HEK293 (cell line): ENCODE data around the gene RAP1GAP.

Experiments
- CTCF ChIA-PET: fragments of 350-600 bp; formaldehyde crosslinking; extraction: SDS; loops from one replicate; lab custom pipeline; 2021; ENCODE audit warnings: antibody characterized with exemption; lab: Yijun Ruan, JAX
- POLR2A ChIA-PET: fragments of 300-600 bp; formaldehyde crosslinking; extraction: SDS; loops from one replicate; lab custom pipeline; 2020; ENCODE audit warnings: antibody characterized with exemption, inconsistent platforms; lab: Yijun Ruan, JAX
- H3K27ac ChIP-seq: fragments of 200-500 bp; sonication (Bioruptor generic); 2 replicates; pipeline ENCODE4 v1.5.1; 2014; ENCODE audit warnings: low read depth, low read length, control low read depth, inconsistent platforms; ENCODE audit errors: extremely low read depth
- H3K36me3 ChIP-seq, 2 experiments: fragments of 200-500 bp in 1 of 2; sonication (Bioruptor generic) in 1 of 2; 1 replicate in 1 of 2; 2 replicates in 1 of 2; pipeline ENCODE4 v1.5.1; 2014 to 2017; ENCODE audit warnings: inconsistent platforms in 2 of 2, low read length in 2 of 2; ENCODE audit not compliant: control insufficient read depth in 2 of 2, insufficient read depth in 1 of 2
- H3K4me1 ChIP-seq: fragments of 200-500 bp; sonication (Bioruptor generic); 2 replicates; pipeline ENCODE4 v1.5.1; 2014; ENCODE audit warnings: mild to moderate bottlenecking, low read length, inconsistent platforms; ENCODE audit not compliant: control insufficient read depth, insufficient read depth
- H3K4me3 ChIP-seq: 2 replicates; pipeline ENCODE4 v1.5.1; 2011; ENCODE audit warnings: low read depth, mild to moderate bottlenecking, control low read depth, low read length, moderate library complexity
- H3K9me3 ChIP-seq: fragments of 200-500 bp; sonication (Bioruptor generic); 2 replicates; pipeline ENCODE4 v1.5.1; 2014; ENCODE audit warnings: low read depth, low read length, inconsistent platforms; ENCODE audit not compliant: control insufficient read depth, insufficient read depth
- IKZF3 ChIP-seq: fragments of 450-650 bp; IDR thresholded peaks from 2 replicates; pipeline ENCODE4 v1.5.0; 2018; ENCODE audit warnings: missing biosample characterization, mild to moderate bottlenecking, missing genetic modification characterization, moderate library complexity
- KLF1 ChIP-seq: fragments of 450-650 bp; formaldehyde crosslinking; IDR thresholded peaks from 2 replicates; pipeline ENCODE4 v1.5.1; 2016; ENCODE audit warnings: missing biosample characterization, missing genetic modification characterization
- KLF7 ChIP-seq: fragments of 450-650 bp; formaldehyde crosslinking; IDR thresholded peaks from 2 replicates; pipeline ENCODE4 v1.5.1; 2016; ENCODE audit warnings: missing biosample characterization, missing genetic modification characterization, borderline replicate concordance
- ZFP3 ChIP-seq: fragments of 450-650 bp; formaldehyde crosslinking; IDR thresholded peaks from 2 replicates; pipeline ENCODE4 v1.5.1; 2016; ENCODE audit warnings: low read depth, missing biosample characterization, missing genetic modification characterization
- ZNF132 ChIP-seq: fragments of 450-650 bp; formaldehyde crosslinking; IDR thresholded peaks from 2 replicates; pipeline ENCODE4 v1.5.1; 2017; ENCODE audit warnings: missing biosample characterization, missing genetic modification characterization, borderline replicate concordance
- ZNF175 ChIP-seq: fragments of 450-650 bp; formaldehyde crosslinking; IDR thresholded peaks from 2 replicates; pipeline ENCODE4 v1.5.1; 2016; ENCODE audit warnings: missing biosample characterization, missing genetic modification characterization
- ZNF214 ChIP-seq: fragments of 450-650 bp; formaldehyde crosslinking; IDR thresholded peaks from 2 replicates; pipeline ENCODE4 v1.5.1; 2017; ENCODE audit warnings: missing biosample characterization, mild to moderate bottlenecking, missing genetic modification characterization, borderline replicate concordance
- ZNF239 ChIP-seq: fragments of 450-650 bp; formaldehyde crosslinking; IDR thresholded peaks from 2 replicates; pipeline ENCODE4 v1.5.1; 2016; ENCODE audit warnings: missing biosample characterization, missing genetic modification characterization
- ZNF24 ChIP-seq: fragments of 450-650 bp; formaldehyde crosslinking; IDR thresholded peaks from 2 replicates; pipeline ENCODE4 v1.5.1; 2016; ENCODE audit warnings: missing biosample characterization, missing genetic modification characterization
- ZNF350 ChIP-seq: fragments of 450-650 bp; formaldehyde crosslinking; IDR thresholded peaks from 2 replicates; pipeline ENCODE4 v1.5.0; 2017; ENCODE audit warnings: missing biosample characterization, mild to moderate bottlenecking, missing genetic modification characterization
- ZNF354C ChIP-seq: fragments of 450-650 bp; formaldehyde crosslinking; IDR thresholded peaks from 2 replicates; pipeline ENCODE4 v1.5.1; 2016; ENCODE audit warnings: missing biosample characterization, missing genetic modification characterization, low read depth, borderline replicate concordance
- ZNF433 ChIP-seq: fragments of 450-650 bp; formaldehyde crosslinking; IDR thresholded peaks from 2 replicates; pipeline ENCODE4 v1.5.1; 2016; ENCODE audit warnings: missing biosample characterization, missing genetic modification characterization, low read depth
- ZNF521 ChIP-seq: fragments of 450-650 bp; formaldehyde crosslinking; IDR thresholded peaks from 2 replicates; pipeline ENCODE4 v1.5.1; 2017; ENCODE audit warnings: missing biosample characterization, mild to moderate bottlenecking, missing genetic modification characterization
- ZXDB ChIP-seq: fragments of 450-650 bp; formaldehyde crosslinking; IDR thresholded peaks from 2 replicates; pipeline ENCODE4 v1.5.1; 2016; ENCODE audit warnings: missing biosample characterization, missing genetic modification characterization
- TF ChIP-seq, protein P1 (sequence below): fragments of 450-650 bp; formaldehyde crosslinking; IDR thresholded peaks from 2 replicates; pipeline ENCODE4; 2016; ENCODE audit warnings: missing biosample characterization, missing genetic modification characterization
- TF ChIP-seq, protein P2 (sequence below): fragments of 450-650 bp; formaldehyde crosslinking; IDR thresholded peaks from 2 replicates; pipeline ENCODE4 v1.5.1; 2016; ENCODE audit warnings: missing biosample characterization, missing genetic modification characterization
- TF ChIP-seq, protein P3 (sequence below): fragments of 450-650 bp; formaldehyde crosslinking; IDR thresholded peaks from 2 replicates; pipeline ENCODE4 v1.5.1; 2016; ENCODE audit warnings: missing biosample characterization, missing genetic modification characterization

RAP1GAP gene

DNA sequence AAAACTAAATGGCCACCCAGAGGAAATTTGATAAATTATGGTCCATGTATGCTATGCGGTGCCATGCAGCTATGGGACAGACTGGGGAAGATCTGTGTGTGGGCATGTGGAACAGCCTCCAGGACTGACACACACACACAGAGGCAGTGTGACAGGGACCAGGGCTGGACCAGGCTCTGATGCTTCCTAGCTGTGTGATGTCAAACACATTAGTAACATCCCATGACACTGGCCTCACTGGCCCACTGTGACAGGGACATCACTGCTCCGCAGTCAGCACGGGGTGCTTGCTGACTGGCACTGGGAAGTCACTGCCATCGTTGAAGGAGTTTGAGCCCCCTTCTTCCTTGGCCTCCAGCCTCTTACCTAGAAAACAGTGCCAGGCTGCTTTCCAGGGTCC lies 13.9 kb downstream of the RAP1GAP start:
- no peak overlapping the region for H3K27ac ChIP-seq
- H3K4me3 ChIP-seq, result no peak overlapping the region
- H3K9me3 ChIP-seq, result no peaks in the 10 kb centered on the region
- TF ChIP-seq KLF7 (tag by site-specific recombination) (no peak), ZNF214 (tag by site-specific recombination) (no peak), KLF1 (no peak)
- TF ChIP-seq, protein P1, sequence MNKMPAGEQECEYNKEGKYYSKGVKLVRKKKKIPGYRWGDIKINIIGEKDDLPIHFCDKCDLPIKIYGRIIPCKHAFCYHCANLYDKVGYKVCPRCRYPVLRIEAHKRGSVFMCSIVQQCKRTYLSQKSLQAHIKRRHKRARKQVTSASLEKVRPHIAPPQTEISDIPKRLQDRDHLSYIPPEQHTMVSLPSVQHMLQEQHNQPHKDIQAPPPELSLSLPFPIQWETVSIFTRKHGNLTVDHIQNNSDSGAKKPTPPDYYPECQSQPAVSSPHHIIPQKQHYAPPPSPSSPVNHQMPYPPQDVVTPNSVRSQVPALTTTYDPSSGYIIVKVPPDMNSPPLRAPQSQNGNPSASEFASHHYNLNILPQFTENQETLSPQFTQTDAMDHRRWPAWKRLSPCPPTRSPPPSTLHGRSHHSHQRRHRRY (tag by site-specific recombination), result no peak
- POLR2A ChIA-PET, result no interaction called here
- no peaks in the 10 kb centered on the region for H3K36me3 ChIP-seq
- CTCF ChIA-PET, result interaction anchor here (0.5 to 1.0 kb wide), 6 partner anchors 68 to 420 kb away, joined by 3 read pairs; no protein-coding TSS in a partner anchor
- H3K4me1 ChIP-seq, result no peaks in the 10 kb centered on the region

DNA sequence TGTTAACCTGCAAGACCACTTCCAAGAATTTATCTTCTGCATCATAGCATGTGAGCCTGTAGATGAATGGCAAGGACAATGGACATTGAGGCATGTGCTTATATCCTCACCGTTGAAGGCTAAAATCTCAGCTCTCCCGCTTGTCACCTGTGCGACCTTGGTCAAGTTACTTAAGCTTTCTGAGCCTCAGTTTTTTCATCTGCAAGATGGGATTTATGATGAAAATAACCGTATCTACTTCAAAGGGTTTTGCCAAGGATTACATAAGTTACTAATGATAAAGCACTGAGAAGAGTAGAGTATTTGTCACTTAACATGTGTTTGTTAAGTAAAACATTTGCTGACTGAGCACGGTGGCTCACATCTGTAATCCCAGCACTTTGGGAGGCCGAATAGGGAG lies 14.9 kb downstream of the RAP1GAP start:
- H3K27ac ChIP-seq, result no peak overlapping the region
- no peaks in the 10 kb centered on the region for H3K4me1 ChIP-seq
- no peaks in the 10 kb centered on the region for H3K9me3 ChIP-seq
- no peaks in the 10 kb centered on the region for H3K36me3 ChIP-seq
- TF ChIP-seq ZXDB (tag by site-specific recombination) (no peak), ZNF24 (tag by site-specific recombination) (no peak), IKZF3 (no peak), ZNF354C (tag by site-specific recombination) (no peak), ZFP3 (tag by site-specific recombination) (no peak), ZNF350 (tag by site-specific recombination) (no peak), ZNF175 (tag by site-specific recombination) (no peak), ZNF433 (tag by site-specific recombination) (no peak), ZNF239 (tag by site-specific recombination) (no peak), ZNF521 (no peak), ZNF132 (tag by site-specific recombination) (no peak)
- TF ChIP-seq, protein P2, sequence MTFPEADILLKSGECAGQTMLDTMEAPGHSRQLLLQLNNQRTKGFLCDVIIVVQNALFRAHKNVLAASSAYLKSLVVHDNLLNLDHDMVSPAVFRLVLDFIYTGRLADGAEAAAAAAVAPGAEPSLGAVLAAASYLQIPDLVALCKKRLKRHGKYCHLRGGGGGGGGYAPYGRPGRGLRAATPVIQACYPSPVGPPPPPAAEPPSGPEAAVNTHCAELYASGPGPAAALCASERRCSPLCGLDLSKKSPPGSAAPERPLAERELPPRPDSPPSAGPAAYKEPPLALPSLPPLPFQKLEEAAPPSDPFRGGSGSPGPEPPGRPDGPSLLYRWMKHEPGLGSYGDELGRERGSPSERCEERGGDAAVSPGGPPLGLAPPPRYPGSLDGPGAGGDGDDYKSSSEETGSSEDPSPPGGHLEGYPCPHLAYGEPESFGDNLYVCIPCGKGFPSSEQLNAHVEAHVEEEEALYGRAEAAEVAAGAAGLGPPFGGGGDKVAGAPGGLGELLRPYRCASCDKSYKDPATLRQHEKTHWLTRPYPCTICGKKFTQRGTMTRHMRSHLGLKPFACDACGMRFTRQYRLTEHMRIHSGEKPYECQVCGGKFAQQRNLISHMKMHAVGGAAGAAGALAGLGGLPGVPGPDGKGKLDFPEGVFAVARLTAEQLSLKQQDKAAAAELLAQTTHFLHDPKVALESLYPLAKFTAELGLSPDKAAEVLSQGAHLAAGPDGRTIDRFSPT (tag by site-specific recombination), result no peak
- TF ChIP-seq, protein P1 (tag by site-specific recombination), result no peak
- TF ChIP-seq, protein P3, sequence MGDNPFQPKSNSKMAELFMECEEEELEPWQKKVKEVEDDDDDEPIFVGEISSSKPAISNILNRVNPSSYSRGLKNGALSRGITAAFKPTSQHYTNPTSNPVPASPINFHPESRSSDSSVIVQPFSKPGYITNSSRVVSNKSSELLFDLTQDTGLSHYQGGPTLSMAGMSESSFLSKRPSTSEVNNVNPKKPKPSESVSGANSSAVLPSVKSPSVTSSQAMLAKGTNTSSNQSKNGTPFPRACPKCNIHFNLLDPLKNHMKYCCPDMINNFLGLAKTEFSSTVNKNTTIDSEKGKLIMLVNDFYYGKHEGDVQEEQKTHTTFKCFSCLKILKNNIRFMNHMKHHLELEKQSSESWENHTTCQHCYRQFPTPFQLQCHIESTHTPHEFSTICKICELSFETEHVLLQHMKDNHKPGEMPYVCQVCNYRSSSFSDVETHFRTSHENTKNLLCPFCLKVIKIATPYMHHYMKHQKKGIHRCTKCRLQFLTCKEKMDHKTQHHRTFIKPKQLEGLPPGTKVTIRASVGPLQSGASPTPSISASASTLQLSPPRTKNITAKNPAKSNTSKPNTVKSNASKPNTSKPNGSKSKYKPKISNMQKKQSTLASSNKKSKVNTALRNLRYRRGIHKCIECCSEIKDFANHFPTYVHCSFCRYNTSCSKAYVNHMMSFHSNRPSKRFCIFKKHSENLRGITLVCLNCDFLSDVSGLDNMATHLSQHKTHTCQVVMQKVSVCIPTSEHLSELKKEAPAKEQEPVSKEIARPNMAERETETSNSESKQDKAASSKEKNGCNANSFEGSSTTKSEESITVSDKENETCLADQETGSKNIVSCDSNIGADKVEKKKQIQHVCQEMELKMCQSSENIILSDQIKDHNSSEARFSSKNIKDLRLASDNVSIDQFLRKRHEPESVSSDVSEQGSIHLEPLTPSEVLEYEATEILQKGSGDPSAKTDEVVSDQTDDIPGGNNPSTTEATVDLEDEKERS (tag by site-specific recombination), result no peak
- TF ChIP-seq, all 188 proteins: peak for 0
- CTCF ChIA-PET, result interaction anchor here (0.6 kb wide), 1 partner anchor 142 kb away, joined by 3 read pairs; no protein-coding TSS in a partner anchor
- POLR2A ChIA-PET, result no interaction called here
- no peak overlapping the region for H3K4me3 ChIP-seq
